IPS DF 19.7 (cell line): ENCODE data around the gene CUEDC1.
"Not testable (repeated sequence)": the region's sequence is repeated elsewhere in the genome, so short reads cannot be mapped to it uniquely, and the experiment has no call there.

Experiments used
- DNase-seq: peaks from one replicate; pipeline ENCODE4 v3.0.0-alpha.2; 2013; ENCODE audit warnings: low read depth, low spot score

CUEDC1 gene

GRCh38 chr17:57860414-57860999, 94.7 kb downstream of the CUEDC1 start:
- DNase-seq: no peak

GRCh38 chr17:57859601-57860413, 95.4 kb downstream of the CUEDC1 start:
- no peak for DNase-seq

GRCh38 chr17:57858838-57859237, 96.4 kb downstream of the CUEDC1 start:
- no peak for DNase-seq

DNA sequence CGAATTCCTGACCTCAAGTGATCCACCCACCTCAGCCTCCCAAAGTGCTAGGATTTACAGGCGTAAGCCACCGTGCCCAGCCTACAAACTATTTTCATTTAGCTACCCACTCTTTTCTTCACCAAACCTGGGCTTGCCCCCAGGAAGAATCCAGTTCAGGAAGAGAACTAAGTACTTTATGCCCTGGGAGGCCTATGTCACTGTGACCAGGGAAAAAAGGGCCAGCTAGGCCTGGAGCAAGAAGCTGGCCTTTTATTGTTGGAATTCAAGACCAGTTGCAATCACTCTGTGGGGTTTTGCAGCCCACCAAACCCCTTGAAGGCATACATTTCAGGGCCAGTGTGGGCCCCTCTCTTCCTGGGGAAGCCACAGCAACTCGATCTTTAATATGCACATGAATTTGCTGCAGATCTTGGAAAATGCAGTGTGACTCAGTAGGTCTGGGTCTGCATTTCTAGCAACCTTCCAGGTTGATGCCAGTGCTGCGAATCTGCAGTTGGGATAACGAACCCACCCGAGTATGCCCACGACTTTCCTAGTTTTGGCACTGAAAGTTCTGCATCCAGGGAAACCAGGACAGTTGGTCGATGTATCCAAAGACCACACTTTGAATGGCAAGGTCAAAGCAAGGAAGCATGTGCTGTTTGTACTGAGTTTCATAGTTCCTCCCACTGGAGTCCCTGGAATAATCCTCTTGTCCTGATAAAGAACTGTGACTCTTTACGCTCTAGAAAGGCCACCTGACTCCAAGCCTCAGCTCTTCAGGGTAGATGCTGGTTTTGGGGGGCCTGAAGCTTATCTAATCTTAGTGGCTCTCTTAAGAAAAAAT, 98.2 kb downstream of the CUEDC1 start:
- DNase-seq: no peak

DNA sequence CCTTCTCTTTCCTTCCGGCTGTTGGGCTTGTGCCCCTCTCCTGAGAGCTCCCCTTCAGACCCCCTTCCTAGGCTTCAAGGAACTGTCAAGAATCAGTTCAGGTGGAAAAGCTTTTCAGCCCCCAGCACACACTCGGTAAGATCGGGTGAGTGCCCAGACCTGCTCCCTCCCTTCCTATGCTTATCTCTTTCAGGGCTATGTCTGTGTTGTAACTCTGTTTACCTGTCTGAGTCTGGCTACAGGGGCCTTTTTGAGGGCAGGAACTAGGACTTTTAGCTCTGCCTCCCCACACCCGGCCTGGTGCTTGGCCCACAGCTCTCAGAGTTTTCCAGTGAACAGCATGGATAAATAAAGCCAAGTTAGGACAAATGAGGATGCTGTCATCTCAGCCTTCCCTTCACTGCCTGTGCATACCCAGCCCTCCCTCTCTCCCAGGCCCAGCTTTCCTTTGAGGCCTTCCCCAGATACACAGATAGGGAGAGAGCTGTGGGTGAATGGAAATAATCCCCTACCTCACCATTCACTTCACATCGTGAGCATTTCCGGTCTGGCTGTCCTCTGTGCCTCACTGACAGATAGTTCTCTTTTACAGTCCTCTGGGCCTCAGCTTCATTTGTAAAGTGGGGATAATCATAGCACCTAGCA, 99.7 kb downstream of the CUEDC1 start:
- no peak for DNase-seq

DNA sequence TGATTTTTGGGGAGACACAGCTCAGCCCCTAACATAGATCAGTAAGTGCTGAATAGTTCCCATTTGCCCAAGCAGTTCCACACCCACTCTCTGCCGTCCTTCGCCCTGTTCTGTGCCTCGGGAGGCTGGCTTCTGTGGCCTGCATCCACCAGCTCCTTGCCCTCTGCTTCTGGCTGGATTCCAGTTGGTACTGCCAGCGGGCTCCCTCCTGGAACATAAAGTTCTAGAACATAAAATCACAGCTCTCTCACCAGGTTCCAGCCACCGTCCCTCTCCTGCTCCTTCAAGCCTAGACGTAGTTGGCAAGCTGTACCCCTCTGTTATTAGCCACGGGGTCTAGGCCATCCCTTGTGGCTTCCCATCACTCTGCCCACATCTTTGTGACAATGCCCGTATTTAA, 101.5 kb downstream of the CUEDC1 start:
- DNase-seq: no peak

GRCh38 chr17:57852955-57853328, 102.3 kb downstream of the CUEDC1 start:
- no peak for DNase-seq

GRCh38 chr17:57852092-57852954, 102.9 kb downstream of the CUEDC1 start:
- DNase-seq: no peak

- DNase-seq: peak; percentile 99
These were observed 105.1 kb downstream of the CUEDC1 start, which contains the start of gene MRPS23 for GRCh38 chr17:57849874-57850754. Gene MRPS23, minus strand, starts transcription at chr17:57850044. Its CDS starts 34 bp downstream, at chr17:57850010.

DNA sequence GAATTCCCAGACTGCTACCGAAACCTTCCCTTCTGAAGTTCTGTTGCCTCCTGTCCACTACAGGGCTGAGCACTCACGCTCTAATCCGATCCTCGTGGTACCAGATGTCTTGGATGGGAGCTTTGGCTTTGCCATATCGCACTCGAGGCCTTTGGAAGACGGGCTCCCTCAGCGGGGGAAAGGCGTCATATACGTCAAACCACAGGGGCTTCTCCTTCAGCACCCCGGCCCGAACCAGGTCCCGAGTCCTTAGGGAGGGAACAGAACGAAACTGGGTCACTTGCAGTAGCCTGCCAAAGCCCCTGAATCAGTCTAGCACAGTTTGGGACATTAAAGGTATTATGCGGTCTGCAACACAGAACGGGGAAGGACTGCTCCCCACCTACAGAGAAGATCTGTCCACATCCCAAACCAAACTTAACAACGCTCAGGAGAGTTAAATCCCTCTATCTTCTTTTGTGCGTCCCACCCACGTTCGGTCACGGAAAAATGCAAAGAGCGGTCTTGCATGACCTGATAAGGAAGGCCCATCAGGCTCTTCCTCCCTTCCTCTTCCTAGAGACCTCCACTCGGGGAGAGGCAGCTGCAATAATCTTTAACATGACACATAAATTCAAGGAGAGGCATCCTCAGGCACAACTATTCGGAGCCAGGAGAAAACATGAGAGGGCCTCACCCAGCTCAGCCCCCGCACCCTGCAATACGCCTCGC, 105.9 kb downstream of the CUEDC1 start:
- DNase-seq: no peak

- not testable (repeated sequence) for DNase-seq
These were observed 108.9 kb downstream of the CUEDC1 start for GRCh38 chr17:57846056-57846945.

- DNase-seq: no peak
These were observed 112.9 kb downstream of the CUEDC1 start for GRCh38 chr17:57842280-57842679.

DNA sequence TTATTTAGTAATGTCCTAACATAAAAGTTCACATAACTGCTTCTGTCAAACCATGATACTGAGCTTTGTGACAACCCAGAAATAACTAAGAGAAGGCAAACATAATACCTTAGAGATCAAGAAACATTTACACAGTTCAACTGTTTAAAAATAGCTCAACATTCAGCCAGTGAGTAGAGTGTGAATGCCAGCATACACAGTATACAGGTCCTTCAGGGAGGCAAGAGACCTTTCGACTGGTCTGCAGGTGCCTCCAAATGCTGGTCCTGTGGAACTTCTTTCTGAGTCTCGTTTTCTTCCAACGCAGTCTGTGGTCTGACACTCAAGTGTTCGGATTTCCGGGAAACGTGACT, 115.7 kb downstream of the CUEDC1 start:
- no peak for DNase-seq

DNA sequence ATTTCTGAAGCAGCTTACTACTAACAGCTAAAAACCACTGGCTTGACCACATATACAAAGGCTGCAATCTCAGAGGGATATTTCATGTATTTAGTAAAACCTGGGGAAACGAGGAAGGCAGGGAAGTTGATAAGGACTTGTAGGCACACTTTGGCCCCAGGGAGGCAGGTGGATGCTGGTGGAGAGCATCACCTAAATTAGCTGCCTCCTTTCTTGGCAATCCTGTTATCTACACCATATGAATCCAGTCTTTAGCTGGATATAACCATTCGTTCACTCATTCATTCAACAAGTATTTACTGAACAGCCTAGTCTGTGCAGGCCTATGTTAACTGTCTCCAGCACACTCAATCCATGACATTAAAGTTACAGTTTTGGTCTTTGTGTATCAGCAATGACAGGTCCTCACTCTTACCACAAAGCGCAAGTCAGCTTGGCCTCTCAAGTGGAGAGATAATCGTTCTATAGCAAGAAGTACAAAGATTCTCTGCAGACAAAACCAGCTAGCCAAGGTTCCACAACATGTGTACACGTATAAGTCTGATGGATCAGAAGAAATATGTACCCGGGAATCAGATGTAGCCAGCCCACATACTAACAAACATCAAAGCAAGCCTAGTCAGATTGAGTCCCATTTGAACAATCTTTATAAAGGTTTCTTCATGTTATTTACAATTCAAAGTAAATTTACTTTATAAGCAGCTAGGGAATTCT, 116.2 kb downstream of the CUEDC1 start:
- no peak for DNase-seq

DNA sequence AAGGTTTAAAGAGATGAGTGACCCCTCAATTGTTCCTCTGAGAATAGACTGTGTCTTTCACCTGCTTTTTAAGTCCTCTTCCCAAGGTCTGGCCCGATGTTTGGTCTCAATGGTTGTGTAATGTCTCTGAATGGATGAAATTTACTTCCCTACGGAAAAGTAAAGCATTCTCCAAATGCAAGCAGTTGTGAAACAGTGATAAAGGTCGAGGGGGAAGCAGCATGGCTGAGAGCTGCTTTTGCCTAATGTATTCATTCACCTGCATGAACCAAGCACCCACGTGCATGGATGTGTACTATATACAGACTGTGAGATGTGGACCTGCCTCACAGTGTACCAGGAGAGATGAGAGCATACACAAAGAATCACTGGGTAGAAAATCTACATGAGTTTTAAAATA, 116.8 kb downstream of the CUEDC1 start:
- no peak for DNase-seq

DNA sequence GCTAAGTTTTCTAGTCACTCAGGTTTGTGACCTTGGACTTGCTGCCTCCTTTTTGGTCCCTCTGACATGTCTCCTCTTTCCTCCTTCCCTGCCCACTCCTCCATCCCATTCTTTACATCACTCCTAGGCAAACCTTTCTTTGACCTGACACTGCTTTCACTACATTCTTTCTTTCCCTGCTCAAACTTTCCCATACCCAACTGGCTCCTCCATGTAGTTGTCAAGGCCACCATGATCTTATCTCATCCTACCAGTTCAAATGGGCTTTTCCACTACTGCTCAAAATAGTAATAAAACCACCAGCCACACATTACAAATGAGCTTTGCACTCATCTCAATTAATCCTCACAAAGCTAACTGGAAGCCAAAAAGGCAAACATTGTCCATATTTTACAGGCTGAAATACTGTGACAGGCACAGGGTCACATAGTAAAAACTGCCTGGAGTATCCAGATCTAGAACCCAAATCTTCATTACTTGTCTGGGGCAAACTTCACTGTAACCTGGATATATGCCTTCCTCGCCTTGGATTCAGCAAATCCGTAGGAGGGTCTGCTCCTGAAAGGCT, 119.8 kb downstream of the CUEDC1 start:
- no peak for DNase-seq

DNA sequence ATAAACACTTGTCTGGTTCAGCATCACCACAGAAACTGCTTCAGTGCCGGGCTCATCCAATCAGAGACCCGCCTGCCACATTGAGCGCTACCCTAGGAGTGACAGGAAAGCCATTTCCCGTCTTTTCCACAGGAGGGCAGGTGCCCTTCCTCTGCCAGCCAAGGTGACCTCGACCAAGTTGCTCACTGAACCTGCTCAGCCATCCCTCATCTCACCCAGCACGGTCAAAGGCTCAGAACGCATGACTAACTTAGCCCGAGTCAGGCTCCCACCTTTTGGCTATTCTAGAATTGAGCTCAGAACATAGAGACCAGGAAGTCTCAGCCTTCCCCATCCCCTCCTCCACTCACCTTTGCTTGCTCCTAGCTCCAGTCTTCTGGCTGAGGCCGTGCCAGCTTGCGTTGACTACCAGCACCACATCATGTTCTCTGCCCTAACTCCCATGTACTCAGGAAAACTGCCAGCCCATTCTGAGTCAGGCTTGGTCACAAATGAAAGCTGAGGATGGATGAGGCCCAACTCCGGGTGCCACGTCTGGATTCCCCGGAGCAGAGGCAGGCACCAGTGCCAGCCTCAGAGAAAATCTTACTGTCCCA, 121.0 kb downstream of the CUEDC1 start:
- DNase-seq: peak; percentile 33
